Esophagus muscularis mucosa (tissue), 3 donors: ENCODE results near the gene TGM3.

Experiments
- POLR2A ChIP-seq: fragments of 450-650 bp; IDR thresholded peaks from one replicate; pipeline ENCODE4 v1.6.1; 2017; ENCODE audit warnings: antibody characterized with exemption, moderate library complexity, mild to moderate bottlenecking, low read depth
- TF ChIP-seq, protein P1 (sequence below), 3 experiments: fragments of 200-600 bp in 2 of 3; fragments of 450-650 bp in 1 of 3; sonication (generic) in 2 of 3; IDR thresholded peaks; one replicate each; pipeline ENCODE4 v1.5.1; 2017 to 2019; ENCODE audit warnings: antibody characterized with exemption in 3 of 3, mild to moderate bottlenecking in 2 of 3, moderate library complexity in 1 of 3

DNA sequence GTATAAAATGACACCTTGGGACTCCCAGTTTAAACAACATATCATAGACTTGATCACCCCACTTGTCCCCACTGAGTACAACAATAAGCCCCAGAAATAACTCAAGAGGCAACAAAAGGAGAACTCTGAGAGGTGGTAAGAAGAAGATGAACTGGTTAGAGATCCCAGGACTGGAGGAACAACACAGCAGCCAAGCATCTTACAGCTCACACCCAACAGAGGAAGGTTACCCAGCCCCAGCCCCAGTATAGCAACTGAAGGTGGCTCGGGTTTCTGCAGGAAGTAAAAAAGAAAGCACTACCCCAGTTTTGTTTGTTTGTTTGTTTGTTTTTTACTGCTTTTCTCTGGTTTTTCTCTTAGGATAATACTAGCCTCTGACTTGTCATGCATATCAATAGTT is 67.8 kb downstream of the TGM3 start:
- TF ChIP-seq, protein P1, sequence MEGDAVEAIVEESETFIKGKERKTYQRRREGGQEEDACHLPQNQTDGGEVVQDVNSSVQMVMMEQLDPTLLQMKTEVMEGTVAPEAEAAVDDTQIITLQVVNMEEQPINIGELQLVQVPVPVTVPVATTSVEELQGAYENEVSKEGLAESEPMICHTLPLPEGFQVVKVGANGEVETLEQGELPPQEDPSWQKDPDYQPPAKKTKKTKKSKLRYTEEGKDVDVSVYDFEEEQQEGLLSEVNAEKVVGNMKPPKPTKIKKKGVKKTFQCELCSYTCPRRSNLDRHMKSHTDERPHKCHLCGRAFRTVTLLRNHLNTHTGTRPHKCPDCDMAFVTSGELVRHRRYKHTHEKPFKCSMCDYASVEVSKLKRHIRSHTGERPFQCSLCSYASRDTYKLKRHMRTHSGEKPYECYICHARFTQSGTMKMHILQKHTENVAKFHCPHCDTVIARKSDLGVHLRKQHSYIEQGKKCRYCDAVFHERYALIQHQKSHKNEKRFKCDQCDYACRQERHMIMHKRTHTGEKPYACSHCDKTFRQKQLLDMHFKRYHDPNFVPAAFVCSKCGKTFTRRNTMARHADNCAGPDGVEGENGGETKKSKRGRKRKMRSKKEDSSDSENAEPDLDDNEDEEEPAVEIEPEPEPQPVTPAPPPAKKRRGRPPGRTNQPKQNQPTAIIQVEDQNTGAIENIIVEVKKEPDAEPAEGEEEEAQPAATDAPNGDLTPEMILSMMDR (IDR thresholded peaks at IDR 0.05): no peak
- TF ChIP-seq POLR2A: no peak
